ENCODE data around the gene SAC3D1. TPM values are rescaled to one million over a fixed set of nuclear protein-coding genes. Genes with fewer than 3 reads are reported as not detected.
A peak's percentile ranks its signal among the peaks of the same experiment; 100 is the strongest.

The SAC3D1 gene
- total and polyA plus RNA-seq, 2 donors (not counting 1 experiment from before 2014, with no cell fraction given): 3.1 to 8.6 TPM

GRCh38 chr11:65008016-65008415, 33.0 kb upstream of the SAC3D1 start:
- TF ChIP-seq, protein P1, sequence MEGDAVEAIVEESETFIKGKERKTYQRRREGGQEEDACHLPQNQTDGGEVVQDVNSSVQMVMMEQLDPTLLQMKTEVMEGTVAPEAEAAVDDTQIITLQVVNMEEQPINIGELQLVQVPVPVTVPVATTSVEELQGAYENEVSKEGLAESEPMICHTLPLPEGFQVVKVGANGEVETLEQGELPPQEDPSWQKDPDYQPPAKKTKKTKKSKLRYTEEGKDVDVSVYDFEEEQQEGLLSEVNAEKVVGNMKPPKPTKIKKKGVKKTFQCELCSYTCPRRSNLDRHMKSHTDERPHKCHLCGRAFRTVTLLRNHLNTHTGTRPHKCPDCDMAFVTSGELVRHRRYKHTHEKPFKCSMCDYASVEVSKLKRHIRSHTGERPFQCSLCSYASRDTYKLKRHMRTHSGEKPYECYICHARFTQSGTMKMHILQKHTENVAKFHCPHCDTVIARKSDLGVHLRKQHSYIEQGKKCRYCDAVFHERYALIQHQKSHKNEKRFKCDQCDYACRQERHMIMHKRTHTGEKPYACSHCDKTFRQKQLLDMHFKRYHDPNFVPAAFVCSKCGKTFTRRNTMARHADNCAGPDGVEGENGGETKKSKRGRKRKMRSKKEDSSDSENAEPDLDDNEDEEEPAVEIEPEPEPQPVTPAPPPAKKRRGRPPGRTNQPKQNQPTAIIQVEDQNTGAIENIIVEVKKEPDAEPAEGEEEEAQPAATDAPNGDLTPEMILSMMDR (conservative IDR thresholded peaks at IDR 0.05 in 1 of 2, IDR thresholded peaks at IDR 0.05 in 1 of 2; ENCODE audit: low read depth in 1 of 2, low read length in 2 of 2): no peak
- no peak for TF ChIP-seq EZH2 (IDR thresholded peaks at IDR 0.05; ENCODE audit: low read length, missing control alignments)
- Histone ChIP-seq H2AFZ (ENCODE audit: low read length) (no peak overlapping the region), H3K4me2 (ENCODE audit: extremely low read depth, insufficient read depth, low read length) (no peak overlapping the region), H3K79me2 (ENCODE audit: control insufficient read depth, insufficient read depth, low read length) (no peaks in the 10 kb centered on the region), H3K4me3 (replicated peaks in 1 of 4; ENCODE audit: control extremely low read depth in 1 of 4, insufficient read depth in 1 of 4, low read depth in 3 of 4, low read length in 4 of 4) (no peak overlapping the region), H3K27me3 (ENCODE audit: control insufficient read depth, insufficient read depth, low read length) (no peaks in the 10 kb centered on the region), H3K9ac (ENCODE audit: insufficient read depth, low read length) (no peak overlapping the region), H4K20me1 (ENCODE audit: control insufficient read depth, extremely low read depth, insufficient read depth, low read length) (no peaks in the 10 kb centered on the region), H3K4me1 (ENCODE audit: control insufficient read depth, extremely low read depth, insufficient read depth, low read length) (peaks cover 13% of the 10 kb centered on the region), H3K27ac (ENCODE audit: insufficient read depth, low read length) (peak overlapping the region; percentile 86), H3K36me3 (ENCODE audit: control insufficient read depth, insufficient read depth, low read length) (no peaks in the 10 kb centered on the region), H3K9me3 (ENCODE audit: control insufficient read depth, insufficient read depth, low read depth, low read length) (no peaks in the 10 kb centered on the region)
- no peak for DNase-seq (ENCODE audit: low read depth in 2 of 2)

- DNase-seq (ENCODE audit: low read depth in 2 of 2): no peak
- peaks cover 17% of the 10 kb centered on the region for H3K4me1 ChIP-seq (ENCODE audit: control insufficient read depth, extremely low read depth, insufficient read depth, low read length)
- no peaks in the 10 kb centered on the region for H3K36me3 ChIP-seq (ENCODE audit: control insufficient read depth, insufficient read depth, low read length)
- H3K9ac ChIP-seq (ENCODE audit: insufficient read depth, low read length): no peak overlapping the region
- no peaks in the 10 kb centered on the region for H3K27me3 ChIP-seq (ENCODE audit: control insufficient read depth, insufficient read depth, low read length)
- no peaks in the 10 kb centered on the region for H3K79me2 ChIP-seq (ENCODE audit: control insufficient read depth, insufficient read depth, low read length)
- no peak overlapping the region for H3K27ac ChIP-seq (ENCODE audit: insufficient read depth, low read length)
- H3K9me3 ChIP-seq (ENCODE audit: control insufficient read depth, insufficient read depth, low read depth, low read length): no peaks in the 10 kb centered on the region
- H3K4me2 ChIP-seq (ENCODE audit: extremely low read depth, insufficient read depth, low read length): no peak overlapping the region
- no peak overlapping the region for H3K4me3 ChIP-seq (replicated peaks in 1 of 4; ENCODE audit: control extremely low read depth in 1 of 4, insufficient read depth in 1 of 4, low read depth in 3 of 4, low read length in 4 of 4)
- no peak overlapping the region for H2AFZ ChIP-seq (ENCODE audit: low read length)
- no peaks in the 10 kb centered on the region for H4K20me1 ChIP-seq (ENCODE audit: control insufficient read depth, extremely low read depth, insufficient read depth, low read length)
- TF ChIP-seq, protein P1 (conservative IDR thresholded peaks at IDR 0.05 in 1 of 2, IDR thresholded peaks at IDR 0.05 in 1 of 2; ENCODE audit: low read depth in 1 of 2, low read length in 2 of 2): no peak
Measured at GRCh38 chr11:65008873-65009272, 32.1 kb upstream of the SAC3D1 start.

DNA sequence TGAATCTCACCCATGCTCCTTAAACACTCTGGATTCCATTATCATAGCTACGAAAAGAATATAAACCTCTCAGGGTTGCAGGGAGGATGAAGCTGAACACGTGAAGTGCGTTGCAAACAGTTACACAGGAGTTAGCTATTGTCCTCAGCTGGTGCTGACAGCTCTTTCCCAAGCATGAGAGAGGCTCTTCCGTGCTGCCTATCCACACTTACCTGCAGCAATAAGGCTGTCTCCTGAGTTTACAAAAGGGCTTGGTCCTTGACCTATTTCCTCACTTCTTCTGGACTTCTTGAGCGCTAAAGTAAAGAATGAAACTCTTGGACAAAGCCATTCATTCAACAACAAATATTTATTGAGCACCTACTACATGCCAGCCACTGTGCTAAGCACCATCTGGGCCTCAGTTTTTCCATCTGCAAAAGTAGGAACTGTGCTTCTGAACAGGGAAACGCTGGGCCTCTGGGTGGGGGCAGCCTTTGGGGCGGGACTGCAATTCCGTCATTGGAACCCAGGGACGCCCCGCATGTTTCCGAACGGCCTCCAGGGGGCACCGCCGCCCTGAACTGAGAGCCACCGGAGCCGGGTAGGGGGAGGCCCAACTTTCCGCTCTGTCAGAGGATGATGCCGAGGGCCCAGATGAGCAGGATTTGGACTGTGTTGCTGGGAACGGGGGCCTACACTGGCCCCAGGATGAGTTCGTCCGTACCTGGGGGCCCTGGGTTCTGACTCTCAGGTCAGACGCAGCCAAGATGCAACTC, 27.7 kb upstream of the SAC3D1 start:
- Histone ChIP-seq H3K4me3 (replicated peaks in 1 of 4; ENCODE audit: control extremely low read depth in 1 of 4, insufficient read depth in 1 of 4, low read depth in 3 of 4, low read length in 4 of 4) (peak overlapping the region; percentile 83 to 89 (median 87)), H3K79me2 (ENCODE audit: control insufficient read depth, insufficient read depth, low read length) (peaks cover 5% of the 10 kb centered on the region), H3K27ac (ENCODE audit: insufficient read depth, low read length) (peak overlapping the region; percentile 100), H3K9ac (ENCODE audit: insufficient read depth, low read length) (peak overlapping the region; percentile 96), H3K27me3 (ENCODE audit: control insufficient read depth, insufficient read depth, low read length) (no peaks in the 10 kb centered on the region), H2AFZ (ENCODE audit: low read length) (peak overlapping the region; percentile 93), H3K4me1 (ENCODE audit: control insufficient read depth, extremely low read depth, insufficient read depth, low read length) (peaks cover 4% of the 10 kb centered on the region), H3K36me3 (ENCODE audit: control insufficient read depth, insufficient read depth, low read length) (peaks cover under 1% of the 10 kb centered on the region), H3K4me2 (ENCODE audit: extremely low read depth, insufficient read depth, low read length) (peak overlapping the region; percentile 92), H3K9me3 (ENCODE audit: control insufficient read depth, insufficient read depth, low read depth, low read length) (no peaks in the 10 kb centered on the region), H4K20me1 (ENCODE audit: control insufficient read depth, extremely low read depth, insufficient read depth, low read length) (no peaks in the 10 kb centered on the region)
- DNase-seq (ENCODE audit: low read depth in 2 of 2): peak; percentile 81 to 88
- TF ChIP-seq, protein P1 (conservative IDR thresholded peaks at IDR 0.05 in 1 of 2, IDR thresholded peaks at IDR 0.05 in 1 of 2; ENCODE audit: low read depth in 1 of 2, low read length in 2 of 2): peak; percentile 52 to 73
- no peak for TF ChIP-seq EZH2 (IDR thresholded peaks at IDR 0.05; ENCODE audit: low read length, missing control alignments)

Measured in fibroblast of lung (primary cell).